Measurements from ENCODE around the gene CDCP1.

GRCh38 chr3:45116350-45116749, 29.8 kb downstream of the CDCP1 start:
- TF ChIP-seq EZH2 (IDR thresholded peaks at IDR 0.05; ENCODE audit: borderline replicate concordance, insufficient read depth, low read depth, low read length, poor library complexity, severe bottlenecking) (no peak), CTCF (IDR thresholded peaks at IDR 0.05) (no peak)
